Spleen (tissue), 11 donors: ENCODE measurements around the gene TMEM205. TPM values are rescaled to one million over a fixed set of nuclear protein-coding genes. Genes with fewer than 3 reads are reported as not detected.
"Not testable (repeated sequence)": the region's sequence is repeated elsewhere in the genome, so short reads cannot be mapped to it uniquely, and the experiment has no call there.

Experiments
- DNase-seq: peaks from one replicate; pipeline ENCODE4 v3.0.0-alpha.2; 2020
- H3K27ac ChIP-seq, 8 donors: fragments of 200-600 bp; sonication (generic) in 7 of 8; 1 replicate in 4 of 8; 2 replicates in 4 of 8; pipeline versions ENCODE4 v1.5.0 to v1.8.0; 2016 to 2021; ENCODE audit warnings: inconsistent platforms in 4 of 8, mild to moderate bottlenecking in 4 of 8, moderate library complexity in 1 of 8
- H3K27me3 ChIP-seq, 7 donors: fragments of 200-600 bp; sonication (generic) in 6 of 7; replicated peaks in 1 of 7; 1 replicate in 4 of 7; 2 replicates in 3 of 7; pipeline versions ENCODE4 v1.5.0 to v1.8.0; 2016 to 2021; ENCODE audit warnings: inconsistent platforms in 3 of 7, mild to moderate bottlenecking in 1 of 7
- H3K36me3 ChIP-seq, 6 donors: fragments of 200-600 bp; sonication (generic) in 5 of 6; 1 replicate in 4 of 6; 2 replicates in 2 of 6; pipeline versions ENCODE4 v1.5.0 to v1.8.0; 2016 to 2021; ENCODE audit warnings: inconsistent platforms in 2 of 6
- H3K4me1 ChIP-seq, 6 donors: fragments of 200-600 bp; sonication (generic) in 5 of 6; 1 replicate in 3 of 6; 2 replicates in 3 of 6; pipeline versions ENCODE4 v1.5.0 to v1.8.0; 2016 to 2021; ENCODE audit warnings: inconsistent platforms in 3 of 6
- H3K4me3 ChIP-seq, 8 donors: fragments of 200-600 bp; sonication (generic) in 7 of 8; 1 replicate in 4 of 8; 2 replicates in 4 of 8; pipeline versions ENCODE4 v1.5.0 to v1.8.0; 2016 to 2021; ENCODE audit warnings: inconsistent platforms in 4 of 8, mild to moderate bottlenecking in 4 of 8, moderate library complexity in 2 of 8
- H3K9me3 ChIP-seq, 8 donors: fragments of 200-600 bp; sonication (generic) in 7 of 8; 1 replicate in 4 of 8; 2 replicates in 4 of 8; pipeline versions ENCODE4 v1.5.0 to v1.8.0; 2016 to 2021; ENCODE audit warnings: inconsistent platforms in 4 of 8
- CTCF ChIP-seq, 11 experiments: fragments of 200-600 bp in 7 of 11; fragments of 450-650 bp in 4 of 11; sonication (generic) in 4 of 11; IDR thresholded peaks in 8 of 11; conservative IDR thresholded peaks in 3 of 11; 1 replicate in 7 of 11; 2 replicates in 4 of 11; pipeline versions ENCODE4 v1.4.0 to v1.8.0; 2016 to 2021; ENCODE audit warnings: antibody characterized with exemption in 11 of 11, inconsistent platforms in 4 of 11, mild to moderate bottlenecking in 1 of 11
- POLR2A ChIP-seq, 3 donors: fragments of 450-650 bp; IDR thresholded peaks; one replicate each; pipeline ENCODE4 v1.5.1; 2017; ENCODE audit warnings: antibody characterized with exemption in 3 of 3, mild to moderate bottlenecking in 1 of 3
- POLR2AphosphoS5 ChIP-seq, 3 donors: sonication (generic); formaldehyde crosslinking; IDR thresholded peaks; one replicate each; pipeline ENCODE4 v1.5.1; 2017; ENCODE audit warnings: antibody characterized with exemption in 3 of 3
- WGBS, 5 donors: extraction: QIAGEN DNeasy Blood & Tissue Kit in 3 of 5; methylation state at CpG; one replicate each; pipeline versions ENCODE4 v1.1.5 to v1.1.7; 2013 to 2018; 5-methylcytosine and 5-hydroxymethylcytosine counted together
- intact Hi-C: fragments of 100-400 bp; cut with DNase I; formaldehyde crosslinking; loops from one replicate; pipeline ENCODE4 v1.15.0; 2023; ENCODE audit warnings: low total_unique reads
- polyA plus RNA-seq, 3 donors: library from polyadenylated mRNA; stranded (reverse); fragments of 200-250 nt; gene quantifications; one replicate each; pipeline ENCODE4 v1.2.1, GENCODE V29; 2013
- total RNA-seq, 7 donors: library from RNA; depleted of rRNA in 3 of 7; stranded (reverse); fragments of >200 nt in 3 of 7; fragmentation: NEBNext Ultra II Directional in 4 of 7; extraction: Animal tissue kit (Norgen Biotek cat#: 25700) in 4 of 7; gene quantifications; one replicate each; pipeline versions ENCODE4 v1.1.0 to v1.2.1, GENCODE V29; 2016 to 2021
- donor health status: healthy with polysubstance abuse.
- donor health status: DM: no; HTN: no; CAD: no; lungs with moderate emphysema.
- donor health status: DM: no; HTN: no; CAD: no.
- donor health status: Bipolar disorder and iron deficiency.
- donor health status: healthy.
- donor health status: DM: no; HTN: no; CAD: no.
- donor health status: DM: yes; HTN: yes; CAD: no.

TMEM205 gene
- total and polyA plus RNA-seq, 10 donors = 44.1 to 143 (median 69.6) TPM

GRCh38 chr19:11356074-11356397 lies 10.0 kb upstream of the TMEM205 start:
- Histone ChIP-seq H3K27me3 (peaks cover 0 to 9% (median 0%) of the 10 kb centered on the region in 7 donors), H3K36me3 (peaks cover 0 to 38% (median 0%) of the 10 kb centered on the region in 6 donors), H3K4me3 (peak overlapping the region; percentile 34 to 76 (median 51)), H3K9me3 (no peaks in the 10 kb centered on the region), H3K4me1 (peaks cover 0 to 39% (median 14%) of the 10 kb centered on the region in 6 donors), H3K27ac (peak overlapping the region in 3 of 8 donors; percentile 79 to 92 (median 84))
- intact Hi-C loops = no loop called here
- DNase-seq = no peak
- 81 to 89% (median 86%) methylated on average over 6 of the region's 6 CpGs for WGBS, 5 donors
- TF ChIP-seq POLR2AphosphoS5 (IDR thresholded peaks at IDR 0.05) (no peak), POLR2A (IDR thresholded peaks at IDR 0.05) (no peak), CTCF (IDR thresholded peaks at IDR 0.05 in 8 of 11, conservative IDR thresholded peaks at IDR 0.05 in 3 of 11) (no peak)

GRCh38 chr19:11355160-11356073 lies 9.3 kb upstream of the TMEM205 start, which contains the start of gene PLPPR2:
Gene PLPPR2, plus strand, starts transcription at chr19:11355432. Its CDS starts 2,242 bp downstream, at chr19:11357674.
- peak; percentile 79 to 88 (median 87) for TF ChIP-seq POLR2AphosphoS5 (IDR thresholded peaks at IDR 0.05)
- no peak for TF ChIP-seq CTCF (IDR thresholded peaks at IDR 0.05 in 8 of 11, conservative IDR thresholded peaks at IDR 0.05 in 3 of 11)
- TF ChIP-seq POLR2A (IDR thresholded peaks at IDR 0.05) = peak in 1 of 3 donors; percentile 26
- DNase-seq = peak; percentile 95
- Histone ChIP-seq H3K36me3 (peaks cover 0 to 36% (median 0%) of the 10 kb centered on the region in 6 donors), H3K27ac (peak within 1 kb of the TSS in 7 of 8 donors; percentile 48 to 92 (median 79)), H3K4me3 (peak within 1 kb of the TSS; percentile 34 to 76 (median 51)), H3K4me1 (peaks cover 0 to 38% (median 14%) of the 10 kb centered on the region in 6 donors), H3K9me3 (no peaks in the 10 kb centered on the region), H3K27me3 (peaks cover 0 to 9% (median 0%) of the 10 kb centered on the region in 7 donors)
- intact Hi-C loops = no loop called here
- WGBS, 5 donors = 3 to 7% (median 5%) methylated on average over 41 to 62 of the region's 62 CpGs

- H3K27ac ChIP-seq, H3K27me3 ChIP-seq, H3K4me3 ChIP-seq, intact Hi-C loops, DNase-seq, H3K9me3 ChIP-seq: not testable (repeated sequence)
- Histone ChIP-seq H3K36me3 (peaks cover 0 to 34% (median 0%) of the 10 kb centered on the region in 6 donors), H3K4me1 (peaks cover 0 to 38% (median 14%) of the 10 kb centered on the region in 6 donors)
- WGBS, 5 donors = 93 to 97% (median 95%) methylated on average over 4 of the region's 4 CpGs
These were observed 8.0 kb upstream of the TMEM205 start for GRCh38 chr19:11354102-11354501.

GRCh38 chr19:11349171-11349570 lies 3.1 kb upstream of the TMEM205 start:
- Histone ChIP-seq H3K4me3 (no peak overlapping the region), H3K27me3 (no peaks in the 10 kb centered on the region), H3K4me1 (peaks cover 15 to 31% (median 25%) of the 10 kb centered on the region in 6 donors), H3K36me3 (peaks cover 0 to 21% (median 0%) of the 10 kb centered on the region in 6 donors), H3K9me3 (peaks cover 0 to 10% (median 8%) of the 10 kb centered on the region in 8 donors), H3K27ac (no peak overlapping the region)
- TF ChIP-seq CTCF (IDR thresholded peaks at IDR 0.05 in 8 of 11, conservative IDR thresholded peaks at IDR 0.05 in 3 of 11) = no peak
- TF ChIP-seq POLR2AphosphoS5 (IDR thresholded peaks at IDR 0.05) = no peak
- no peak for TF ChIP-seq POLR2A (IDR thresholded peaks at IDR 0.05)
- WGBS, 5 donors = 87 to 95% (median 92%) methylated on average over 4 of the region's 4 CpGs
- intact Hi-C loops = no loop called here
- no peak for DNase-seq
